K562 (cell line): ENCODE results near the gene CDC20B. TPM values are rescaled to one million over a fixed set of nuclear protein-coding genes. Genes with fewer than 3 reads are reported as not detected.

Experiments used
- BRF1 ChIP-seq: IDR thresholded peaks from 3 replicates; pipeline ENCODE4 v1.6.1; 2011; ENCODE audit warnings: borderline replicate concordance, mild to moderate bottlenecking; ENCODE audit not compliant: insufficient read length; ENCODE audit errors: extremely low read depth
- CTCF ChIP-seq, 3 experiments: IDR thresholded peaks in 2 of 3; conservative IDR thresholded peaks in 1 of 3; 2 replicates each; pipeline ENCODE4 v1.5.1; 2011 to 2012; ENCODE audit warnings: low read length in 3 of 3, mild to moderate bottlenecking in 3 of 3, control low read depth in 2 of 3, improper control_type of control experiment in 1 of 3, inconsistent platforms in 1 of 3, low read depth in 1 of 3, mixed read lengths in 1 of 3, moderate library complexity in 1 of 3; ENCODE audit not compliant: insufficient read depth in 2 of 3
- ERF ChIP-seq: fragments of 450-650 bp; formaldehyde crosslinking; IDR thresholded peaks from 2 replicates; pipeline ENCODE4 v1.4.0; 2020; ENCODE audit warnings: mild to moderate bottlenecking, mixed read lengths
- FOXJ2 ChIP-seq: fragments of 200-800 bp; sonication (Bioruptor generic); IDR thresholded peaks from 2 replicates; pipeline ENCODE4 v1.6.1; 2016; ENCODE audit warnings: missing genetic modification characterization, missing compliant biosample characterization
- HMGN3 ChIP-seq: IDR thresholded peaks from 2 replicates; pipeline ENCODE4 v1.6.1; 2011; ENCODE audit warnings: borderline replicate concordance, low read depth, mild to moderate bottlenecking, mixed read lengths, low read length; ENCODE audit not compliant: insufficient read length; ENCODE audit errors: extremely low read depth
- IRF1 ChIP-seq: sonication (generic); formaldehyde crosslinking; IDR thresholded peaks from 2 replicates; pipeline ENCODE4 v1.8.0; 2022; ENCODE audit warnings: missing genetic modification reagents, mild to moderate bottlenecking, borderline replicate concordance
- MEF2D ChIP-seq: conservative IDR thresholded peaks from 2 replicates; pipeline ENCODE4 v1.6.1; 2016; ENCODE audit warnings: low read depth, missing genetic modification characterization, missing compliant biosample characterization
- PTBP1 ChIP-seq: fragments of 200-400 bp; formaldehyde crosslinking; IDR thresholded peaks from 2 replicates; pipeline ENCODE4 v1.6.1; 2017; ENCODE audit warnings: low read depth, low read length
- RFX1 ChIP-seq: fragments of 450-650 bp; IDR thresholded peaks from 2 replicates; pipeline ENCODE4 v1.6.1; 2016; ENCODE audit warnings: mild to moderate bottlenecking, moderate library complexity
- XRCC5 ChIP-seq: fragments of 200-400 bp; formaldehyde crosslinking; IDR thresholded peaks from 2 replicates; pipeline ENCODE4 v1.6.1; 2017; ENCODE audit warnings: low read depth, mild to moderate bottlenecking, low read length
- ZNF224 ChIP-seq: sonication (generic); formaldehyde crosslinking; IDR thresholded peaks from 2 replicates; pipeline ENCODE4 v1.8.0; 2022; ENCODE audit warnings: mild to moderate bottlenecking, missing genetic modification reagents
- ZNF57 ChIP-seq: fragments of 450-650 bp; formaldehyde crosslinking; IDR thresholded peaks from 2 replicates; pipeline ENCODE4 v1.4.0; 2020; ENCODE audit warnings: mild to moderate bottlenecking, moderate library complexity
- ZSCAN29 ChIP-seq: fragments of 450-650 bp; IDR thresholded peaks from 2 replicates; pipeline ENCODE4 v1.6.1; 2017
- polyA plus RNA-seq, 8 experiments: library from polyadenylated mRNA; depleted of rRNA in 4 of 8; stranded (reverse) in 5 of 8; unstranded in 3 of 8; fragments of >200 nt; fragmentation: Nextera tagmentation in 2 of 8; fragmentation: Illumina TruSeq in 1 of 8; extraction: Ambion mirVana in 2 of 8; extraction: Trizol in 1 of 8; gene quantifications; 2 replicates each; pipeline versions ENCODE4 v1.2.1 to v1.2.3, GENCODE V29; 2011 to 2014; ENCODE audit warnings: inconsistent platforms in 1 of 8, missing spikeins in 1 of 8
- total RNA-seq, 7 experiments: library from RNA; depleted of rRNA in 6 of 7; stranded (reverse); fragments of >200 nt in 6 of 7; fragmentation: Illumina TruSeq in 2 of 7; extraction: Trizol in 2 of 7; gene quantifications; 2 replicates each; pipeline versions ENCODE4 v1.2.1 to v1.2.3, GENCODE V29; 2011 to 2021; ENCODE audit warnings: low replicate concordance in 1 of 7
- TF ChIP-seq, protein P1 (sequence below): fragments of 200-400 bp; formaldehyde crosslinking; IDR thresholded peaks from 2 replicates; pipeline ENCODE4 v1.6.1; 2017; ENCODE audit warnings: mild to moderate bottlenecking, low read depth, low read length, moderate library complexity
- TF ChIP-seq, protein P2 (sequence below): fragments of 450-650 bp; IDR thresholded peaks from 2 replicates; pipeline ENCODE4 v1.6.1; 2018; ENCODE audit not compliant: partially characterized antibody
- TF ChIP-seq, protein P3 (sequence below): fragments of 450-650 bp; IDR thresholded peaks from 2 replicates; pipeline ENCODE4 v1.6.1; 2016; ENCODE audit warnings: low read depth, mild to moderate bottlenecking, moderate library complexity

The CDC20B gene
- total and polyA plus RNA-seq, 9 of the 15 experiments (the other 6 are each of a cell fraction or from before 2014, with no cell fraction given) = 0.04 TPM; not detected in 8

DNA sequence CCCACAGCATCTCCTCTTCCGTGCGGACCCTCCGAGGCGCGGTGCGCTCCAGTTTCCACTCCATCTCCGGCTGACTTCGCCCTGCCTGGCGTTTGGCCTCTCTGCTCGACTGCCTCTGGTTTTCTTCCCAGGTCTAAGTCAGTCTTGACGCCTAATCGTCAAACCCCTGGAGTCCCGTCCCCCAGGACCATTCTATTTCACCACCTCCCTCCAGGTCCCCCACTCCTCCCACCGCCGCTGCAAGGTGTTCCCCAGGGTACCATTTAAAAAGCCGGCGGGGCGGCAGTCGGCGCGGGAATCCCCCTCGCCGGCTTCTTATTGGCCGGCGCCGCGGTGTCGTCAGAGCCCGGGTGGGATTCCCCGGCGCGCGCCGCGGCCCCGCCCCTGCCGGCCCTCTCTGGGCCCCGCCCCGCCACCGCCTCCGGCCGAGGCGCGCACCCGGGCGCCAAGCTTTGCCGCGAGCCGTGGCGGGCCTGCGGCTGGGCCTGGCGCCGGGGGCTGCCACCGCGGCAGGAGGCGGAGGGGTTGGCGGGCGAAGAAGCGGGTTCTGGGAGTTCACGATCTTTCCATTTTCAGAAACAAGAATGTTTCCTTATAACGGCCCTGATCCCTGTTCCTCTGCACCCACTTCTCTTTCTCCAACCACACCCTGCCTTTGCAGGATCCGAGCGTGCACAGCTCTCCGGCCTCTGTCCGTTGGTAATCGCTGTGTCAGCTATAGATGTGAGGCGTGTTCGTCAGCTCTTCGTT lies at the start of gene CDC20B (continued):
- no peak for TF ChIP-seq CTCF (IDR thresholded peaks at IDR 0.05 in 2 of 3, conservative IDR thresholded peaks at IDR 0.05 in 1 of 3; ENCODE audit: insufficient read depth in 2 of 3, low read depth in 1 of 3, low read length in 3 of 3)
- no peak for TF ChIP-seq ZNF57 (CRISPR knock-in tag)
- TF ChIP-seq FOXJ2 (tag) = no peak
- no peak for TF ChIP-seq RFX1
- TF ChIP-seq BRF1 = no peak
- TF ChIP-seq ERF = no peak
- TF ChIP-seq, protein P1, sequence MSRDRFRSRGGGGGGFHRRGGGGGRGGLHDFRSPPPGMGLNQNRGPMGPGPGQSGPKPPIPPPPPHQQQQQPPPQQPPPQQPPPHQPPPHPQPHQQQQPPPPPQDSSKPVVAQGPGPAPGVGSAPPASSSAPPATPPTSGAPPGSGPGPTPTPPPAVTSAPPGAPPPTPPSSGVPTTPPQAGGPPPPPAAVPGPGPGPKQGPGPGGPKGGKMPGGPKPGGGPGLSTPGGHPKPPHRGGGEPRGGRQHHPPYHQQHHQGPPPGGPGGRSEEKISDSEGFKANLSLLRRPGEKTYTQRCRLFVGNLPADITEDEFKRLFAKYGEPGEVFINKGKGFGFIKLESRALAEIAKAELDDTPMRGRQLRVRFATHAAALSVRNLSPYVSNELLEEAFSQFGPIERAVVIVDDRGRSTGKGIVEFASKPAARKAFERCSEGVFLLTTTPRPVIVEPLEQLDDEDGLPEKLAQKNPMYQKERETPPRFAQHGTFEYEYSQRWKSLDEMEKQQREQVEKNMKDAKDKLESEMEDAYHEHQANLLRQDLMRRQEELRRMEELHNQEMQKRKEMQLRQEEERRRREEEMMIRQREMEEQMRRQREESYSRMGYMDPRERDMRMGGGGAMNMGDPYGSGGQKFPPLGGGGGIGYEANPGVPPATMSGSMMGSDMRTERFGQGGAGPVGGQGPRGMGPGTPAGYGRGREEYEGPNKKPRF = no peak
- TF ChIP-seq IRF1 (CRISPR knock-in tag) = no peak
- no peak for TF ChIP-seq PTBP1
- no peak for TF ChIP-seq XRCC5
- TF ChIP-seq ZSCAN29 = no peak
- TF ChIP-seq, protein P2, sequence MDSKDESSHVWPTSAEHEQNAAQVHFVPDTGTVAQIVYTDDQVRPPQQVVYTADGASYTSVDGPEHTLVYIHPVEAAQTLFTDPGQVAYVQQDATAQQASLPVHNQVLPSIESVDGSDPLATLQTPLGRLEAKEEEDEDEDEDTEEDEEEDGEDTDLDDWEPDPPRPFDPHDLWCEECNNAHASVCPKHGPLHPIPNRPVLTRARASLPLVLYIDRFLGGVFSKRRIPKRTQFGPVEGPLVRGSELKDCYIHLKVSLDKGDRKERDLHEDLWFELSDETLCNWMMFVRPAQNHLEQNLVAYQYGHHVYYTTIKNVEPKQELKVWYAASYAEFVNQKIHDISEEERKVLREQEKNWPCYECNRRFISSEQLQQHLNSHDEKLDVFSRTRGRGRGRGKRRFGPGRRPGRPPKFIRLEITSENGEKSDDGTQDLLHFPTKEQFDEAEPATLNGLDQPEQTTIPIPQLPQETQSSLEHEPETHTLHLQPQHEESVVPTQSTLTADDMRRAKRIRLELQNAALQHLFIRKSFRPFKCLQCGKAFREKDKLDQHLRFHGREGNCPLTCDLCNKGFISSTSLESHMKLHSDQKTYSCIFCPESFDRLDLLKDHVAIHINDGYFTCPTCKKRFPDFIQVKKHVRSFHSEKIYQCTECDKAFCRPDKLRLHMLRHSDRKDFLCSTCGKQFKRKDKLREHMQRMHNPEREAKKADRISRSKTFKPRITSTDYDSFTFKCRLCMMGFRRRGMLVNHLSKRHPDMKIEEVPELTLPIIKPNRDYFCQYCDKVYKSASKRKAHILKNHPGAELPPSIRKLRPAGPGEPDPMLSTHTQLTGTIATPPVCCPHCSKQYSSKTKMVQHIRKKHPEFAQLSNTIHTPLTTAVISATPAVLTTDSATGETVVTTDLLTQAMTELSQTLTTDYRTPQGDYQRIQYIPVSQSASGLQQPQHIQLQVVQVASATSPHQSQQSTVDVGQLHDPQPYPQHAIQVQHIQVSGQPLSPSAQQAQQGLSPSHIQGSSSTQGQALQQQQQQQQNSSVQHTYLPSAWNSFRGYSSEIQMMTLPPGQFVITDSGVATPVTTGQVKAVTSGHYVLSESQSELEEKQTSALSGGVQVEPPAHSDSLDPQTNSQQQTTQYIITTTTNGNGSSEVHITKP = no peak
- no peak for TF ChIP-seq ZNF224 (CRISPR knock-in tag)
- no peak for TF ChIP-seq HMGN3
- TF ChIP-seq MEF2D (tag) = no peak
- TF ChIP-seq, protein P3, sequence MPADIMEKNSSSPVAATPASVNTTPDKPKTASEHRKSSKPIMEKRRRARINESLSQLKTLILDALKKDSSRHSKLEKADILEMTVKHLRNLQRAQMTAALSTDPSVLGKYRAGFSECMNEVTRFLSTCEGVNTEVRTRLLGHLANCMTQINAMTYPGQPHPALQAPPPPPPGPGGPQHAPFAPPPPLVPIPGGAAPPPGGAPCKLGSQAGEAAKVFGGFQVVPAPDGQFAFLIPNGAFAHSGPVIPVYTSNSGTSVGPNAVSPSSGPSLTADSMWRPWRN = no peak
